GM19023 (cell line): Measurements from ENCODE around the gene ATP6AP2.
"Not testable (repeated sequence)": the region's sequence is repeated elsewhere in the genome, so short reads cannot be mapped to it uniquely, and the experiment has no call there.

ENCODE experiments used
- ATAC-seq: cut with Tn5 transposase; IDR thresholded peaks from one replicate; pipeline ENCODE4 v1.9.1; 2021; ENCODE audit warnings: mild to moderate bottlenecking, moderate library complexity; ENCODE audit not compliant: unreplicated experiment

Gene ATP6AP2, protein sequence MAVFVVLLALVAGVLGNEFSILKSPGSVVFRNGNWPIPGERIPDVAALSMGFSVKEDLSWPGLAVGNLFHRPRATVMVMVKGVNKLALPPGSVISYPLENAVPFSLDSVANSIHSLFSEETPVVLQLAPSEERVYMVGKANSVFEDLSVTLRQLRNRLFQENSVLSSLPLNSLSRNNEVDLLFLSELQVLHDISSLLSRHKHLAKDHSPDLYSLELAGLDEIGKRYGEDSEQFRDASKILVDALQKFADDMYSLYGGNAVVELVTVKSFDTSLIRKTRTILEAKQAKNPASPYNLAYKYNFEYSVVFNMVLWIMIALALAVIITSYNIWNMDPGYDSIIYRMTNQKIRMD

DNA sequence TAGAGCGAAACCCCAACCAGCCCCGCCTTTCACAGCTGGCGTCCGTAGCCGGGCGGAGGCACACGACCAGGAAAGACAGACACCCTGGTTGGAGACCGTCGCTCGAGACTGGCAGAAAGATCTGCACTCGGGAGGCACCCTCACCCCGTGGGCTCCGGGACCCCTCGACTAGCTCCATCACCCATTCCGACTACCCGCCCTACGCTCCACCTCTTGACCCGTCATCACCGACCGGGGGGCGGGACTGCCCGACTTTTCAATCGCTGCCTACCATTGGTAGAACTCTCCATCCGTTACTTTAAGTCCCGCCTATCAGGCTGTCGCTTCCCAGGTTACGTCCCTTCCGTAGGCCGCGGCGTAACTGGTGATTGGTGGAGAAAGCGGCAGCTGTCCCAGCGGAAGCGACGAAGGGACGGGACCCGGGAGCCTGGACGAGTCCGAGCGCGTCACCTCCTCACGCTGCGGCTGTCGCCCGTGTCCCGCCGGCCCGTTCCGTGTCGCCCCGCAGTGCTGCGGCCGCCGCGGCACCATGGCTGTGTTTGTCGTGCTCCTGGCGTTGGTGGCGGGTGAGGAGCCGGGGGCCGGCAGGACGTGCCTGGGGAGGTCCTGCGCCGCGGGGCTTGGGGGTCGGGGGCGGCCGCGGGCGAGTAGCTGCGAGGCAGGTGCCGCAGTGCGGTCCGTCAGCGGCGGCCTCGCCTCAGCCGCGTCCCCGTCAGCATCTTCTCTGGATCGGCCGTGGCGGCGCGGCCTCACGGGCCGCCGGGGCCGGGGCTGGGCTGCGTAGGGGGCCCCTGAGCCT is at the start of gene ATP6AP2:
Gene ATP6AP2, plus strand, starts transcription at position 434 of the 799 bp plus-strand sequence. Its CDS starts 96 bp downstream, at position 530.
- ATAC-seq: peak; percentile 95

DNA sequence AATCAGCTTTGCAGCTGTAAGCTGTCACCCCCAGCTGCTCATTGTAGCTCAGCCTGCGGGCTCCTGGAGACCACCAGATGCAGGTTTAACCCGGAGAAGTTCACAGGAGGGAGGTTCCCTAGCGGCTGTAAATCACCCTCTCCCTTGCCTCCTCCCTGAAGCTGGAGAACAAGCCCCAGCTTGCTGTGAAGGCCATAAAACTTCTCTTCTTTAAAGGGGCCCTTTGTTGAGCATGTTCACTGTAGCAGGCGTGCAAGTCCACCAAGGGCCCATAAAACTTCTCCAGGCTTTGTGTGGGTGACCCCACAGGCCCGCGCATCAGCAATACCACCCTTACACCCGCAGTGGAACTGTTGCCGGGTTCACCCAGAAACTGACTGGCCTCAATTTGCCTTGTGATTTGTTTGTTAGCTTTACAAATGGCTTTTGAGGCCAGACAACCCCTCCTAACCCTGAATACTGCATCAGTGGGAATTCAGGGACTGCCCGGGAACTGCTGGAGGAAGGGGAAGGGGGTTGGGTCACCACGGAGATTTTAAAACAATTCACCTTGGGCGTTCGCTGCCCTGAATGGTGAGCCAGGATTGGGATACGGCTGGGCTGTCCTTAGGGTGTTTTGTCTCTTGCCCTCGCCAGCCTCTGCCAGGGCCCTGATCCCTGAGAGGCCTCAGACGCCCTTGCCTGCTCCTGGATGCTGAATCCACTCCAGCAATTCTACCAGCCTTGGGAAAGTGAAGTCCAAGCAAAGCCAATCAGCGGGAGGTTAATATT is 49.5 kb upstream of the ATP6AP2 start:
- ATAC-seq: no peak

DNA sequence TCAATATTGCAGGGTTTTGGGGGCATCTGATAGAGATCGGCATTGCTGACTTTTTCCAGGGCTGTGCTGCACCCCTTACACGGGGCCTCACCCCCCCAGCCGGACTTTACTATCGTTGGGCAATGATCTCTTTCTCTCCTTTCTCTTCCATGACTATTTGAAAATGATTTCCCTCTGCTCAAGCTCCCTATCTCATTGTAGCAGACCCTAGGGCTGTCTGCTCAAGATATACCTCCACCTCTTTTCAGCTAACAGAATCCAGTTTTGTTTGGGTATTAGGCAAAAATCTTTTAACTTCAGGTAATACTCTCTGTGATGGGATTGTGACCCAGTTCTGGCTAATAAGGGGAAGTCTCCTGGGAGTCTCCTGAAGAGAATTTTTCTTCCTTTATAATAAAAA is 43.5 kb upstream of the ATP6AP2 start:
- no peak for ATAC-seq

GRCh38 chrX:40538406-40538805 is 42.4 kb upstream of the ATP6AP2 start:
- ATAC-seq: no peak

DNA sequence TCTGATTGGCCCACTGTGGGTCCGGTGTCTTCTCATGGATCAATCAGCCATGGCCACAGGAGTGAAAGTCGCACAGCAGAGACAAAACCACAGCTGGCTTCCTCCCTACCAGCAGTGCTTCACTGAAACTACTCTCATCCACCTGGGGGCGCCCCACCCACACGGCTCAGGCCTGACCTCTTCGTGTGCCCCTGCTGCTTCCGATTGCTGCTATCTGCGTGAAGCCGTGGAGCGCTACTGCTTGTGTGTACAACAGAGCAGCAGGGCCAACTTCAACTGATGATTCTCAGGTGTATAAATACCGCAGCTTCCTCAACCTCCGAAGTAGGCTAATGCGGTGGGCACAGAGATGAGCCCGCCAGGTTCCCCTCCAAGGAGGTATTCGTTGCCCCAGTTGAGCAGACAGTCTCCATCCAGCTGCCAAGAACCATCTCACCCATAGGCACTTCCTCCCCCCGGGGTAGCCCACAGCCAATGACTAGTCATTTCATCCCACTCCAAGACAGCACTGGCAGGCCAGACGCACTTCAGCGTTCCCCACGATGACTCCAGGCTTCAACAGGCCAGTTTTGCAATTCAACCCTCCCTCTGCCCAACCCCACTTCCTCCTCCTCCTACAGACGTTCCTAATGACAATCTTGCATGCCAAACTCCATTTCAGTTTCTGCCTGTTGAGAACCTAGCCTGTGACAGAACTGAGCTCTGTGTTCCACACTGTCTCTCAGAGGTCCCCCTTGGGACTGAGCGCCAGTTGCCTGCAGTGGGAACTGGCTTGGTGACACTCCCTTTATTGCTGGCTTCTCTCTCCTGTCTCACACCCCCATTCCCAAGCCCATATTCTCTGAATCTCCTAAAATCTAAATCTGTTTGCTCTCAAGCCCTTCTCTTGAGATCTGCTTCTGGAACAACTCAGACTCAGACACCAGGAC is 41.3 kb upstream of the ATP6AP2 start:
- peak; percentile 61 for ATAC-seq

- no peak for ATAC-seq
Measured at GRCh38 chrX:40542208-40542607, 38.6 kb upstream of the ATP6AP2 start.

DNA sequence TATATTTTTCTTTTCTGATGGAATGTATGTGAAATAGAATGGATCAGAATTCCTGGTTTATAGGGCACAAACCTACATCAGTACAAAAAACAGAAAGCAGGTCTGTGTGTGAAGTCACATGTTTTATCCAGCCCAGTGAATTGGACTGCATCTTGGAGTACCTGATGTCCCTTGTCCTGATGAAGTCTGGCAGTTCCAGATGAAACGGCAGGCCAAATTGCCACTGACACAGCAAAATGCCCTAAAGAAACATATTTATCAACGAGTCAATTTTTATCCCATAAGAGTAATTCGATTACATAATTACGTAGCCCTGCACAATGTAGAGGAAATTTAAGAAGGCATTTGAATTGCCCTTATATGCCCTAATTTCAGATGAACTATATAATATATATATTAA is 37.8 kb upstream of the ATP6AP2 start:
- no peak for ATAC-seq

DNA sequence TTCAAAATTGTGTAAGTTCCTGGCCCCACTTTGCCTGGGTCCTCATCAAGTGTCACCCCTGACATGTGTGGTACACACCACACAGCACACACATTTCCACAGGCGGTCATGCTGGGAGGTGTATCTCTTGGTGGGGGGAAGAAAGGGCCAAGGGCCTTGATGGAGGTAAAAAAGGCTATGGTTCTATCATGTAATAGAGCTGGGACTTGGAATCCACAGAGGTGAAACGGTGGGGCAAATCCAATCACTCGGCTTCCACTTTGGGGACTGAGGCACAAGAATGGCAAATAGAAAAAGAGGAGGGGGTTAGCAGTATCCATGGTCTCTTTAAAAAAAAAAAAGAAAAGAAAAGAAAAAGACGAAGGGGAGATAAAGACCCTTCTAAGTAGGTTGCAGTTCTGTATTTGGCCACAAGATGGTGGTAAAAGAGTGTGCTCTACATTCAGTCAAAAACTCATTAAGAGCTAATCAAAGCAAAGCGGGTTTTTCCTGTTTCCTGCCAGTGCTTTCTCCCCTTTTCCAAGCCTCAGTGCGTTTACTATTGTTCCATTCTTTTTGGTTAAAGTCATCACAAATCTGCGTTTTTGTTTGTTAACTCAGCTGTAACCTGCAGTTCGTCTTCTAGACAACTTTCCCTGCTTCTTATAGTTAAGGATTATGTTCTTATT is 37.0 kb upstream of the ATP6AP2 start:
- ATAC-seq: no peak

DNA sequence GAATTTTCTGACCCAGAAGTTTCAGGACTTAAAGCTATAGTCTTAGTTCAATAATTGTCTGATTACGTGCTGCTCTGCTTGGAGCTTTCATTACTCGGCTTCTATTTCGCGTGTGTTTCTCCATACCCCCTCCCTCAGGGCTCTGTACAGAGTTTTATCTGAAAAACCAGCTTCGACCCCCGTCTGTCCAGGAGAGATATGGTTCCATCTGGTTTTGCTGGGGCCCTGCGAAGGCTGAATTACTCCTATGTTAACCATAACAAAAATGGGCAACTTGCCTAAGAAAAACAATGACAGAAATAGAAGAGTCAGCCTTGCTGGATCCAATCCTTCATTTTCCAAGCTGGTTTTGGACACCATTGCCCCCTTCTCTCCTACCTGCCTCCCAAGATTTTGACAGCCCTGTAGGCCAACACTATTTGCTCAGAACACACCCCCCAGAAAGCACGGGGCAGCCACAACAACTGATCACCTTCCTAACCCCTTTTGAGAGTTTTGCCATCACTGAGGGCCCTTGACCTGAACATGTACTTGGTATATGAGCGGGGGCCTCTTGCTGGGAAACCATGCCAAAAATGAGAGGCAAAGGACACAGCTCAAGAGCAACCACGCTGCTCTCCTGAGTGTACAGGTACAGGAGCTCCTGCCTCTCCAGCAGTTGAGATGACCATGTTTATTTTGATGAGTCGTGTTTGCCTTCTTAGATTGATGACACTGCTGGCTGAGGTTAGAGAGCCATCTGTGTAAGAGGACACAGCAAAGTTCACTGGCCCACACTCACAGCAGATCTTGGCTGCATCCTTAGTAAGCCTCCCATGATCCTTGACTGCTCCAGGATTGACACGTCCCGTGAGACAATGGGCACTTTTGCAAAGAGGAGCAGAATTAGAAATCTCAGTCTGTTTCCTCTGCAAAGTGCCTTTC is 36.2 kb upstream of the ATP6AP2 start:
- ATAC-seq: no peak

DNA sequence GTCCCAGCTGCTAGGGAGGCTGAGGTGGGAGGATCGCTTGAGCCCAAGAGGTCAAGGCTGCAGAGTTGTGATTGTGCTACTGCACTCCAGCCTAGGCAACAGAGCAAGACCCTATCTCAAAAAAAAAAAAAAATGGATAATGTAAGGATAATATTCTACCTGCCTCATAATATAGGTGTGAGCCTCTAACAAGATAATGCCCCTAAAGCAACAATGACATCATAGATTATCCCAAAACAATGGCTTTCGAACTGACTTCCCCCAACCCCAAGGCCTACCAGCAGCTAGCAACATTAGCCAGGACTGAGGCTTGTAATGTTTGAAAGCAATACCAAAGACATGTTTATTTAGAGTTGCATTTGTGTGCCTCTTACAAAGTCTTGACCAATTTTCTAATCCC is 33.9 kb upstream of the ATP6AP2 start:
- no peak for ATAC-seq

DNA sequence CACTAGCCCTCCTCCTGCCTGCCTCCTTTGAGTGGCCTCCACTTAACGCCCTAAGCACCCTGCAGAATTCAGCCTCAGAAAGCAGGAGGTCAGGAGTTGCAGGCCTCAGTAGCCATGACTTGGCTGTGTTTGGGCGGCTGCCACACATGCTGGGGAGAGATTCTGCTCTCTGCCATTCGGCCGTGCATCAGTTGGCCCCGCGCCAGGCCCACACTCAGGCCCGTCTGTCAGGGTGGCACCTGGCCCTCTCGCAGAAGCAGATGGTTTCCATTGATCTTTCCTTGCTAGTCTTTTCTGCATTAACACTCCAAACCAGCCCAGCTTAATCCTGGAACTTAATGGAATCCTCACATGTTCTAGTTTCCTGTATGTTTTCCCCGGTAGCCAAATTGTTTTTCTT is 30.7 kb upstream of the ATP6AP2 start:
- ATAC-seq: no peak

- no peak for ATAC-seq
Measured at GRCh38 chrX:40552768-40553167, 28.0 kb upstream of the ATP6AP2 start.

DNA sequence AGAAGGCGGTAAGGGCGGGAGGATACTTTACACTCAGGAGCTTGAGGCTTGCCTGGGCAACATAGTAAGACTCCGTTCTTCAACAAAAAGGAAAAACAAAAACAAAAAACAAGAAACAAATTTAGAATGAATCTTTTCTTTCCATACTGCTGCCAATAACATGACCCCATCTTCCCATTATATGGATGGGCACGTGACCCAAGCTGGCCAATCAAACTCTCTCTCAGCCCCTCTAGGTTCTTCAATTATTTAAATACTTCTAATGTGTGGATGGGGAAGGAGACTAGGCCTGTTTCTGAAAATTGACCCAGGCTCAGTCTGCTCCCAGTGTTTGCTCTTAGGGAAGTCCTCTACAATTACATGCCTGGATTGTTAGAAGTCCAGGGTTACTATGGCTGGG is 22.2 kb upstream of the ATP6AP2 start:
- no peak for ATAC-seq

GRCh38 chrX:40563784-40564183 is 17.0 kb upstream of the ATP6AP2 start:
- ATAC-seq: no peak

- no peak for ATAC-seq
Measured at GRCh38 chrX:40564447-40564846, 16.3 kb upstream of the ATP6AP2 start.

- peak; percentile 57 for ATAC-seq
Measured at GRCh38 chrX:40570346-40571093, 10.2 kb upstream of the ATP6AP2 start.

DNA sequence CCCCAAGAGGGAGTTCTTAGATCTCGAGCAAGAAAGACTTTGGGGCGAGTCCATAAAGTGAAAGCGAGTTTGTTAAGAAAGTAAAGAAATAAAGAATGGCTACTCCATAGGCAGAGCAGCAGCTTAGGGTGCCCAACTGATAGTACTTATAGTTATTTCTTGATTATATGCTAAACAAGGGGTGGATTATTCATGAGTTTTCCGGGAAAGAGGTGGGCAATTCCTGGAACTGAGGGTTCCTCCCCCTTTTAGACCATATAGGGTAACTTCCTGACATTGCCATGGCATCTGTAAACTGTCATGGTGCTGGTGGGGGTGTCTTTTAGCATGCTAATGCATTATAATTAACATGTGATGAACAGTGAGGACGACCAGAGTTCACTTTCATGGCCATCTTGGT is 9.6 kb upstream of the ATP6AP2 start:
- not testable (repeated sequence) for ATAC-seq

DNA sequence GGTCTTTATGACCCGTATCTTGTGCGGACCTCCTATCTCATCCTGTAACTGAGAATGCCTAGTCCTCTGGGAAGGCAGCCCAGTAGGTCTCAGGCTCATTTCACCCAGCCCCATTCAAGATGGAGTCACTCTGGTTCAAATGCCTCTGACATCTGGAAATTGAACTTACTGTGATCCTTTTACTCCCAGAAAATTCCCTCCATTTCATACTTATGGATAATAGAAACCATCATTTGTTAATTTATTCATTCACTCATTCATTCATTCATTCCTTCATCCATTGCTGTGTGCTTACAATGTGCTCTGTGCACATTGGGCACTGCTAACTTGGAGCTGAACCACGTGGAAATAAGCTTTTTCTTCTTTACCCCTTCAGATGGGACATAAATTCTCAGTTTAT is 9.2 kb upstream of the ATP6AP2 start:
- ATAC-seq: no peak
